Caco-2 (cell line): ENCODE measurements around the gene ZNF79. TPM values are rescaled to one million over a fixed set of nuclear protein-coding genes. Genes with fewer than 3 reads are reported as not detected.

Experiments used
- BruUV-seq: library from RNA; stranded (reverse); fragments of 400-500 nt; replicated peaks from 2 replicates; lab custom pipeline; 2021; lab: Mats Ljungman, UMichigan
- CTCF ChIA-PET: fragments of 300-600 bp; sonication (Branson Sonifier 250); formaldehyde crosslinking; loops from one replicate; lab custom pipeline; 2022; ENCODE audit warnings: antibody characterized with exemption; lab: Charles Lee
- POLR2A ChIA-PET: fragments of 300-600 bp; sonication (Branson Sonifier 250); formaldehyde crosslinking; loops from one replicate; lab custom pipeline; 2022; ENCODE audit warnings: antibody characterized with exemption; lab: Charles Lee
- DNase-seq, 2 experiments: peaks; one replicate each; pipeline versions ENCODE4 v3.0.0 to v3.0.0-alpha.2; 2020 to 2022
- H3K27me3 ChIP-seq: replicated peaks from 2 replicates; pipeline ENCODE4 v1.6.0; 2011; ENCODE audit warnings: low read length; ENCODE audit not compliant: control insufficient read depth, insufficient read depth
- H3K36me3 ChIP-seq: 2 replicates; pipeline ENCODE4 v1.5.1; 2011; ENCODE audit warnings: low read length; ENCODE audit not compliant: control insufficient read depth, insufficient read depth
- H3K4me1 ChIP-seq: fragments of 250-450 bp; sonication (Bioruptor Pico); 2 replicates; pipeline ENCODE4 v1.5.1; 2020; ENCODE audit warnings: mild to moderate bottlenecking
- H3K4me3 ChIP-seq: 2 replicates; pipeline ENCODE4 v1.5.1; 2011; ENCODE audit warnings: low read depth, mild to moderate bottlenecking, control low read depth, low read length
- H3K9me3 ChIP-seq: fragments of 250-450 bp; sonication (Bioruptor Pico); 2 replicates; pipeline ENCODE4 v1.5.1; 2020; ENCODE audit warnings: mild to moderate bottlenecking, moderate library complexity
- H3K27ac Mint-ChIP-seq: one replicate; pipeline ENCODE4 v1.8.0; 2022; ENCODE audit warnings: mixed read lengths; ENCODE audit not compliant: unreplicated experiment
- H3K27me3 Mint-ChIP-seq: one replicate; pipeline ENCODE4 v1.8.0; 2022; ENCODE audit warnings: mixed read lengths; ENCODE audit not compliant: insufficient read depth, unreplicated experiment
- H3K36me3 Mint-ChIP-seq: one replicate; pipeline ENCODE4 v1.8.0; 2022; ENCODE audit warnings: mild to moderate bottlenecking, mixed read lengths; ENCODE audit not compliant: insufficient read depth, unreplicated experiment
- H3K4me1 Mint-ChIP-seq: one replicate; pipeline ENCODE4 v1.8.0; 2022; ENCODE audit warnings: low read depth, mixed read lengths; ENCODE audit not compliant: unreplicated experiment
- H3K4me3 Mint-ChIP-seq: one replicate; pipeline ENCODE4 v1.8.0; 2022; ENCODE audit warnings: mild to moderate bottlenecking, moderate library complexity, mixed read lengths; ENCODE audit not compliant: unreplicated experiment
- H3K9me3 Mint-ChIP-seq: one replicate; pipeline ENCODE4 v1.8.0; 2022; ENCODE audit warnings: mixed read lengths; ENCODE audit not compliant: unreplicated experiment
- intact Hi-C: fragments of 100-400 bp; cut with micrococcal nuclease; formaldehyde crosslinking; loops from one replicate; pipeline ENCODE4 v1.10.0; 2022; ENCODE audit not compliant: unreplicated experiment
- total RNA-seq: library from RNA; stranded (reverse); gene quantifications from 2 replicates; pipeline ENCODE4 v1.2.3, GENCODE V29; 2022
- TF ChIP-seq, protein P1 (sequence below), 2 experiments: fragments of 200-600 bp in 1 of 2; IDR thresholded peaks; 1 replicate in 1 of 2; 2 replicates in 1 of 2; pipeline versions ENCODE4 v1.5.1 to v1.8.0; 2011 to 2022; ENCODE audit warnings: antibody characterized with exemption in 1 of 2, control low read depth in 1 of 2, inconsistent platforms in 1 of 2, low read depth in 1 of 2, low read length in 1 of 2, mild to moderate bottlenecking in 1 of 2, moderate library complexity in 1 of 2; ENCODE audit not compliant: insufficient read depth in 1 of 2, severe bottlenecking in 1 of 2, unreplicated experiment in 1 of 2

ZNF79 gene
- total RNA-seq, 1 experiment from 2014 or later = 9.2 TPM

DNA sequence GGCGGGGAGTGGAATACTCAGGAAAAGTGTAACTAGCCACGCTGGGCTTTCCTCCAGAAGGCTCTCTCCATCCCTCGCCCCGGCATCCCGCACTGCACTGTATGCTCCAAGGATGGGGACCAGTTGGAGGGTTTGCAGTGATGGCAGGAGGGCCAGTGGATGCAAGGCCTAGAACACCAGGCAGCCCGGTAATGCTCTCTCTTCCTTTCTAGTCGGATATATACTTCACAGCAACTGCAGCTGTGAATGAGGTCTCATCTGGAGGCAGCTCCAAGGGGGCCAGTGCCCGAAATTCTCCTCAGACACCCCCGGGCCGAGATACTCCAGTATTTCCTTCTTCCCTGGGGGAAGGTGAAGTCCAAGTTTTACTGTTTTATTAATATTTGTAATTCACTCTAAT is 37.2 kb upstream of the ZNF79 start:
- peaks cover 61% of the 10 kb centered on the region for H3K4me1 Mint-ChIP-seq
- Histone ChIP-seq H3K4me3 (no peak overlapping the region), H3K4me1 (peaks cover 55% of the 10 kb centered on the region), H3K27me3 (no peaks in the 10 kb centered on the region), H3K36me3 (no peaks in the 10 kb centered on the region), H3K9me3 (no peaks in the 10 kb centered on the region)
- H3K27me3 Mint-ChIP-seq = no peaks in the 10 kb centered on the region
- ChIA-PET CTCF (interaction anchor here (0.9 kb wide), 1 partner anchor 16 kb away, joined by 7 read pairs; no protein-coding TSS in a partner anchor), POLR2A (no interaction called here)
- intact Hi-C loops = no loop called here
- BruUV-seq = no TSS peak
- peak in 1 of 2 experiments; percentile 22 for DNase-seq
- no peaks in the 10 kb centered on the region for H3K9me3 Mint-ChIP-seq
- TF ChIP-seq, protein P1, sequence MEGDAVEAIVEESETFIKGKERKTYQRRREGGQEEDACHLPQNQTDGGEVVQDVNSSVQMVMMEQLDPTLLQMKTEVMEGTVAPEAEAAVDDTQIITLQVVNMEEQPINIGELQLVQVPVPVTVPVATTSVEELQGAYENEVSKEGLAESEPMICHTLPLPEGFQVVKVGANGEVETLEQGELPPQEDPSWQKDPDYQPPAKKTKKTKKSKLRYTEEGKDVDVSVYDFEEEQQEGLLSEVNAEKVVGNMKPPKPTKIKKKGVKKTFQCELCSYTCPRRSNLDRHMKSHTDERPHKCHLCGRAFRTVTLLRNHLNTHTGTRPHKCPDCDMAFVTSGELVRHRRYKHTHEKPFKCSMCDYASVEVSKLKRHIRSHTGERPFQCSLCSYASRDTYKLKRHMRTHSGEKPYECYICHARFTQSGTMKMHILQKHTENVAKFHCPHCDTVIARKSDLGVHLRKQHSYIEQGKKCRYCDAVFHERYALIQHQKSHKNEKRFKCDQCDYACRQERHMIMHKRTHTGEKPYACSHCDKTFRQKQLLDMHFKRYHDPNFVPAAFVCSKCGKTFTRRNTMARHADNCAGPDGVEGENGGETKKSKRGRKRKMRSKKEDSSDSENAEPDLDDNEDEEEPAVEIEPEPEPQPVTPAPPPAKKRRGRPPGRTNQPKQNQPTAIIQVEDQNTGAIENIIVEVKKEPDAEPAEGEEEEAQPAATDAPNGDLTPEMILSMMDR (IDR thresholded peaks at IDR 0.05; ENCODE audit: insufficient read depth in 1 of 2, low read depth in 1 of 2, low read length in 1 of 2, severe bottlenecking in 1 of 2, unreplicated experiment in 1 of 2) = no peak
- H3K4me3 Mint-ChIP-seq = no peak overlapping the region
- H3K27ac Mint-ChIP-seq = peak overlapping the region; percentile 51
- peaks cover 23% of the 10 kb centered on the region for H3K36me3 Mint-ChIP-seq

GRCh38 chr9:127388037-127388855 is 35.9 kb upstream of the ZNF79 start:
- POLR2A ChIA-PET = interaction anchor here (0.6 to 1.6 kb wide), 8 partner anchors 9 to 529 kb away, joined by 3 to 51 read pairs (median 4); partner anchors contain the start of genes SLC2A8, ST6GALNAC4 and ZNF79
- Mint-ChIP-seq H3K4me3 (peak overlapping the region; percentile 61), H3K27me3 (no peaks in the 10 kb centered on the region), H3K36me3 (peaks cover 23% of the 10 kb centered on the region), H3K4me1 (peaks cover 73% of the 10 kb centered on the region), H3K27ac (peak overlapping the region; percentile 97), H3K9me3 (no peaks in the 10 kb centered on the region)
- peak; percentile 91 to 95 for DNase-seq
- no peaks in the 10 kb centered on the region for H3K27me3 ChIP-seq
- TF ChIP-seq, protein P1 (IDR thresholded peaks at IDR 0.05; ENCODE audit: insufficient read depth in 1 of 2, low read depth in 1 of 2, low read length in 1 of 2, severe bottlenecking in 1 of 2, unreplicated experiment in 1 of 2) = no peak
- H3K9me3 ChIP-seq = no peaks in the 10 kb centered on the region
- TSS peak; percentile 23 for BruUV-seq
- peaks cover 67% of the 10 kb centered on the region for H3K4me1 ChIP-seq
- intact Hi-C loops = loop anchor here (1.0 to 2.0 kb wide), 3 partner anchors 8 to 37 kb away; partner anchors contain the start of gene ZNF79
- no peak overlapping the region for H3K4me3 ChIP-seq
- CTCF ChIA-PET = interaction anchor here (0.6 to 1.8 kb wide), 11 partner anchors 9 to 449 kb away, joined by 3 to 16 read pairs (median 4); partner anchors contain the start of genes SLC2A8 and ZNF79
- no peaks in the 10 kb centered on the region for H3K36me3 ChIP-seq

- TF ChIP-seq, protein P1 (IDR thresholded peaks at IDR 0.05; ENCODE audit: insufficient read depth in 1 of 2, low read depth in 1 of 2, low read length in 1 of 2, severe bottlenecking in 1 of 2, unreplicated experiment in 1 of 2) = no peak
- Histone ChIP-seq H3K27me3 (no peaks in the 10 kb centered on the region), H3K9me3 (no peaks in the 10 kb centered on the region), H3K4me3 (no peak overlapping the region), H3K4me1 (peaks cover 73% of the 10 kb centered on the region), H3K36me3 (no peaks in the 10 kb centered on the region)
- H3K36me3 Mint-ChIP-seq = peaks cover 23% of the 10 kb centered on the region
- POLR2A ChIA-PET = interaction anchor here (0.6 to 1.6 kb wide), 4 partner anchors 8 to 526 kb away, joined by 3 to 51 read pairs (median 10); partner anchors contain the start of gene SLC2A8
- H3K27me3 Mint-ChIP-seq = no peaks in the 10 kb centered on the region
- TSS peak; percentile 91 for BruUV-seq
- intact Hi-C loops = loop anchor here (1.0 to 2.0 kb wide), 3 partner anchors 7 to 36 kb away; partner anchors contain the start of gene ZNF79
- H3K9me3 Mint-ChIP-seq = no peaks in the 10 kb centered on the region
- H3K4me1 Mint-ChIP-seq = peaks cover 73% of the 10 kb centered on the region
- CTCF ChIA-PET = interaction anchor here (0.9 to 1.8 kb wide), 5 partner anchors 8 to 449 kb away, joined by 3 to 16 read pairs (median 5); partner anchors contain the start of genes SLC2A8 and ZNF79
- DNase-seq = peak; percentile 56 to 76
- H3K4me3 Mint-ChIP-seq = peak overlapping the region; percentile 61
- peak overlapping the region; percentile 97 for H3K27ac Mint-ChIP-seq
These were observed 35.3 kb upstream of the ZNF79 start for GRCh38 chr9:127388856-127389238.
